H1 (cell line): Measurements from ENCODE around the gene IQCE. TPM values are rescaled to one million over a fixed set of nuclear protein-coding genes. Genes with fewer than 3 reads are reported as not detected.

Source experiments
- CTCF ChIA-PET: fragments of 300-600 bp; sonication (Branson Sonifier 250); formaldehyde crosslinking; loops from one replicate; lab custom pipeline; 2021; ENCODE audit not compliant: partially characterized antibody; lab: Charles Lee
- POLR2A ChIA-PET: fragments of 300-600 bp; sonication (Branson Sonifier 250); formaldehyde crosslinking; loops from one replicate; lab custom pipeline; 2021; ENCODE audit warnings: inconsistent platforms; ENCODE audit not compliant: partially characterized antibody; lab: Charles Lee
- DNase-seq, 2 experiments: peaks; one replicate each; pipeline versions ENCODE4 v3.0.0 to v3.0.0-alpha.2; 2010 to 2022; ENCODE audit warnings: low spot score in 2 of 2, low read depth in 1 of 2, mixed read lengths in 1 of 2
- FAIRE-seq: peaks from 2 replicates; lab custom pipeline; 2011; peaks lifted over from hg19 to GRCh38; lab: Jason Lieb, UNC
- H2AFZ ChIP-seq: 2 replicates; pipeline ENCODE4 v1.8.1; 2012; ENCODE audit warnings: low read length, inconsistent platforms
- H2AK5ac ChIP-seq: 2 replicates; pipeline ENCODE4 v1.6.1; 2013; ENCODE audit warnings: low read depth, low read length
- H2BK120ac ChIP-seq: replicated peaks from 2 replicates; pipeline ENCODE3; 2013; ENCODE audit warnings: low read depth, low read length, inconsistent platforms
- H2BK12ac ChIP-seq: 2 replicates; pipeline ENCODE4 v1.6.1; 2013; ENCODE audit warnings: low read depth, low read length
- H2BK15ac ChIP-seq: 2 replicates; pipeline ENCODE4 v1.6.1; 2013; ENCODE audit warnings: low read length
- H2BK20ac ChIP-seq: 2 replicates; pipeline ENCODE4 v1.6.1; 2013; ENCODE audit warnings: low read length
- H2BK5ac ChIP-seq: 2 replicates; pipeline ENCODE4 v1.6.1; 2013; ENCODE audit warnings: low read depth, low read length
- H3K14ac ChIP-seq: 2 replicates; pipeline ENCODE4 v1.6.1; 2013; ENCODE audit warnings: inconsistent platforms; ENCODE audit not compliant: insufficient read length
- H3K18ac ChIP-seq: 2 replicates; pipeline ENCODE4 v1.6.1; 2013; ENCODE audit warnings: low read length; ENCODE audit errors: extremely low read depth
- H3K23ac ChIP-seq: 2 replicates; pipeline ENCODE4 v1.6.1; 2013; ENCODE audit warnings: inconsistent platforms; ENCODE audit not compliant: insufficient read length
- H3K23me2 ChIP-seq: 2 replicates; pipeline ENCODE4 v1.6.1; 2013; ENCODE audit warnings: low read depth, low read length
- H3K27ac ChIP-seq: 2 replicates; pipeline ENCODE4 v1.6.1; 2011; ENCODE audit warnings: low read depth, low read length, inconsistent platforms
- H3K27me3 ChIP-seq, 4 experiments: replicated peaks in 1 of 4; 1 replicate in 1 of 4; 2 replicates in 3 of 4; pipeline versions ENCODE4 v1.6.1 to v1.8.1; 2011 to 2013; ENCODE audit warnings: low read length in 3 of 4, mild to moderate bottlenecking in 3 of 4, inconsistent platforms in 2 of 4, mixed read lengths in 2 of 4, moderate library complexity in 1 of 4; ENCODE audit not compliant: control insufficient read depth in 3 of 4, insufficient read depth in 3 of 4; ENCODE audit errors: extremely low read depth in 1 of 4
- H3K36me3 ChIP-seq, 4 experiments: 2 replicates each; pipeline versions ENCODE4 v1.6.1 to v1.8.1; 2011 to 2013; ENCODE audit warnings: mild to moderate bottlenecking in 4 of 4, low read length in 3 of 4, moderate library complexity in 2 of 4, control low read depth in 1 of 4, inconsistent platforms in 1 of 4; ENCODE audit not compliant: insufficient read depth in 4 of 4, control insufficient read depth in 2 of 4
- H3K4ac ChIP-seq: replicated peaks from 2 replicates; pipeline ENCODE3; 2013; ENCODE audit warnings: low read length, low read depth, mixed read lengths, inconsistent platforms; ENCODE audit not compliant: insufficient read length
- H3K4me1 ChIP-seq, 4 experiments: replicated peaks in 1 of 4; 1 replicate in 1 of 4; 2 replicates in 3 of 4; pipeline versions ENCODE4 v1.6.1 to v1.8.1; 2011 to 2013; ENCODE audit warnings: low read length in 3 of 4, inconsistent platforms in 2 of 4, mixed read lengths in 1 of 4; ENCODE audit not compliant: insufficient read depth in 4 of 4, control insufficient read depth in 3 of 4
- H3K4me2 ChIP-seq, 2 experiments: 2 replicates each; pipeline versions ENCODE4 v1.6.1 to v1.8.1; 2011 to 2013; ENCODE audit warnings: low read depth in 2 of 2, low read length in 2 of 2, control low read depth in 1 of 2, inconsistent platforms in 1 of 2, mild to moderate bottlenecking in 1 of 2; ENCODE audit not compliant: insufficient read depth in 1 of 2
- H3K4me3 ChIP-seq, 4 experiments: fragments of 200-600, 300-600 bp in 1 of 4; sonication (generic), shearing (Covaris generic), sonication (Bioruptor Twin) in 1 of 4; 2 replicates each; pipeline versions ENCODE4 v1.5.1 to v1.8.1; 2011 to 2016; ENCODE audit warnings: low read length in 4 of 4, low read depth in 3 of 4, control low read depth in 2 of 4, inconsistent platforms in 2 of 4, mild to moderate bottlenecking in 2 of 4, mixed read lengths in 1 of 4, moderate library complexity in 1 of 4; ENCODE audit not compliant: insufficient read depth in 2 of 4; ENCODE audit errors: extremely low read depth in 1 of 4
- H3K56ac ChIP-seq: replicated peaks from 2 replicates; pipeline ENCODE3; 2013; ENCODE audit warnings: low read depth, mild to moderate bottlenecking, mixed read lengths, low read length, inconsistent platforms; ENCODE audit not compliant: insufficient read length
- H3K79me1 ChIP-seq: 2 replicates; pipeline ENCODE4 v1.6.1; 2013; ENCODE audit warnings: low read depth, low read length, control low read depth
- H3K79me2 ChIP-seq, 2 experiments: 2 replicates each; pipeline versions ENCODE4 v1.6.1 to v1.8.1; 2012 to 2013; ENCODE audit warnings: low read length in 2 of 2, mild to moderate bottlenecking in 2 of 2, inconsistent platforms in 1 of 2; ENCODE audit not compliant: insufficient read depth in 2 of 2, control insufficient read depth in 1 of 2
- H3K9ac ChIP-seq, 4 experiments: replicated peaks in 1 of 4; 1 replicate in 1 of 4; 2 replicates in 3 of 4; pipeline versions ENCODE4 v1.6.1 to v1.8.1; 2011 to 2013; ENCODE audit warnings: low read depth in 3 of 4, low read length in 3 of 4, control low read depth in 2 of 4, mild to moderate bottlenecking in 2 of 4, moderate library complexity in 2 of 4, inconsistent platforms in 1 of 4; ENCODE audit errors: extremely low read depth in 1 of 4
- H3K9me3 ChIP-seq, 2 experiments: 2 replicates each; pipeline versions ENCODE4 v1.6.1 to v1.8.1; 2012 to 2013; ENCODE audit warnings: mild to moderate bottlenecking in 2 of 2, moderate library complexity in 2 of 2, control low read depth in 1 of 2, inconsistent platforms in 1 of 2, low read depth in 1 of 2, low read length in 1 of 2, mixed read lengths in 1 of 2; ENCODE audit not compliant: insufficient read depth in 2 of 2
- H4K20me1 ChIP-seq, 2 experiments: replicated peaks in 1 of 2; 2 replicates each; pipeline versions ENCODE3 to v1.8.1; 2011 to 2013; ENCODE audit warnings: inconsistent platforms in 2 of 2, low read length in 2 of 2, mild to moderate bottlenecking in 1 of 2; ENCODE audit not compliant: insufficient read depth in 2 of 2, control insufficient read depth in 1 of 2
- H4K5ac ChIP-seq: 2 replicates; pipeline ENCODE4 v1.6.1; 2013; ENCODE audit warnings: low read length, low read depth, mixed read lengths, inconsistent platforms; ENCODE audit not compliant: insufficient read length
- H4K8ac ChIP-seq: 2 replicates; pipeline ENCODE4 v1.8.0; 2013; ENCODE audit warnings: mild to moderate bottlenecking, moderate library complexity, low read length, inconsistent platforms; ENCODE audit not compliant: insufficient read depth; ENCODE audit errors: extremely low read depth
- H4K91ac ChIP-seq: replicated peaks from 2 replicates; pipeline ENCODE3; 2013; ENCODE audit warnings: low read length, mixed read lengths, inconsistent platforms; ENCODE audit not compliant: insufficient read length
- FOSL1 ChIP-seq: IDR thresholded peaks from 2 replicates; pipeline ENCODE4 v1.6.1; 2011; ENCODE audit warnings: mild to moderate bottlenecking, low read depth, low read length, moderate library complexity; ENCODE audit not compliant: insufficient read depth
- POLR2AphosphoS5 ChIP-seq: IDR thresholded peaks from 2 replicates; pipeline ENCODE4 v1.6.1; 2011; ENCODE audit warnings: low read depth, low read length
- RBBP5 ChIP-seq: IDR thresholded peaks from 2 replicates; pipeline ENCODE4 v1.7.1; 2012; ENCODE audit warnings: low read depth, mild to moderate bottlenecking, inconsistent platforms, low read length, moderate library complexity, borderline replicate concordance
- SIRT6 ChIP-seq: IDR thresholded peaks from one replicate; pipeline ENCODE4 v1.7.1; 2012; ENCODE audit warnings: low read length, inconsistent platforms
- ZNF274 ChIP-seq: IDR thresholded peaks from 2 replicates; pipeline ENCODE4 v1.7.0; 2012; ENCODE audit warnings: low read length, borderline replicate concordance; ENCODE audit errors: extremely low read depth
- WGBS, 2 experiments: shearing (Covaris generic) in 1 of 2; methylation state at CpG; one replicate each; pipeline versions ENCODE4 v1.1.6 to v1.1.7; 2013 to 2015; ENCODE audit warnings: low lambda C conversion rate in 2 of 2, mixed read lengths in 2 of 2, inconsistent platforms in 1 of 2, low coverage in 1 of 2, missing lambda C conversion rate in 1 of 2; ENCODE audit not compliant: insufficient replicate concordance in 2 of 2, insufficient coverage in 1 of 2, insufficient read length in 1 of 2; ENCODE audit errors: extremely low coverage in 1 of 2, missing lambda C conversion rate in 1 of 2; 5-methylcytosine and 5-hydroxymethylcytosine counted together
- polyA plus RNA-seq, 7 experiments: library from polyadenylated mRNA; depleted of rRNA in 3 of 7; stranded (reverse) in 5 of 7; unstranded in 2 of 7; fragments of >200 nt in 5 of 7; fragments of 200-250 nt in 2 of 7; gene quantifications; 1 replicate in 5 of 7; 2 replicates in 1 of 7; 4 replicates in 1 of 7; pipeline versions ENCODE4 v1.2.1 to v1.2.3, GENCODE V29; 2011 to 2013; ENCODE audit warnings: missing spikeins in 2 of 7, mixed read lengths in 2 of 7
- total RNA-seq: library from RNA; stranded (reverse); fragmentation: NEBNext Ultra II Directional; extraction: Animal tissue kit (Norgen Biotek cat#: 25700); gene quantifications from 2 replicates; pipeline ENCODE4 v1.2.1, GENCODE V29; 2021

The IQCE gene
- total and polyA plus RNA-seq, 2 of the 8 experiments (the other 6 are each of a cell fraction or from before 2014, with no cell fraction given): 2.2 to 4.9 TPM

DNA sequence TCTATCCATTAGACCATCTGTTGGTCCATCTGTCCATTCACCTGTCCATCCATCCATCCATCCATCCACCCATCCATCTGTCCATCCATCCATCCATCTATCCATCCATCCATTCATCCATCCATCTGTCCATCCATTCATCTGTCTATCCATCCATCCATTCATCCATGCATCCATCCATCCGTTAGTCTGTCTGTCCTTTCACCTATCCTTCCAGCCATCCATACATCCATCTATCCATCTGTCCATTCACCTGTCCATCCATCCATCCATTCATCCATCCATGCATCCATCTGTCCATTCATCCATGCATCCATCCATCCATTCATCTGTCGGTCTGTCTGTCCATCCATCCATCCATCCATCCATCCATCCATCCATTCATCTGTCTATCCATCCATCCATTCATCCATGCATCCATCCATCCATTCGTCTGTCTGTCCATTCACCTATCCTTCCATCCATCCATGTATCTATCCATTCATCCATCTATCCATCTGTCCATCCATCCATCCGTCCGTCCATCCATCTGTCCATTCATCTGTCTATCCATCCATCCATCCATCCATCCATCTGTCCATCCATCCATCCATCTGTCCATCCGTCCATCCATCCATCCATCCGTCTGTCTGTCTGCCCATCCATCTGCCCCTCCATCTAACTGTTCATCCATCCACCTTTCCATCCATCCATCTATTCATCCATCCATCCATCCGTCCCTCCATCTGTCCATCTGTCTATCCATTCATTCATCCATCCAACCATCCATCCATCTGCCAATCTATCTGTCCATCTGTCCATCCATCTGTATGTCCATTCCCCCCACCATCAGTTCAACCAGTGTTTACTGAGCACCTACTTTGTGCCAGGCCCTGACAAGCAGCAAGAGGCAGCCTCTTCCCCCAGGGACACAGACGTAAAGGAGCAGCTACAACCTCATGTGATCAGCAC lies 44.0 kb upstream of the IQCE start:
- CTCF ChIA-PET: interaction anchor here (0.9 kb wide), 1 partner anchor 63 kb away, joined by 3 read pairs; no protein-coding TSS in a partner anchor
- H3K9me3 ChIP-seq: no peaks in the 10 kb centered on the region

More for the DNA sequence above, 44.0 kb upstream of the IQCE start:
- Histone ChIP-seq H3K4me1 (peaks cover 3 to 29% (median 19%) of the 10 kb centered on the region in 4 experiments), H3K4me2 (no peak overlapping the region), H3K27ac (no peak overlapping the region), H4K91ac (no peak overlapping the region), H4K5ac (no peak overlapping the region), H3K79me2 (no peaks in the 10 kb centered on the region), H3K9ac (no peak overlapping the region), H2BK5ac (no peak overlapping the region; the same call in 1 of the 2 replicates), H2AK5ac (peak overlapping the region; percentile 88), H3K23ac (no peak overlapping the region), H2BK12ac (0 out of 2 replicates have a peak overlapping the region, but pooled peaks have one; percentile 55), H3K4ac (no peak overlapping the region), H2AFZ (no peak overlapping the region), H3K27me3 (peaks cover 0 to 10% (median 9%) of the 10 kb centered on the region in 4 experiments; a peak in 6 of 7 replicates), H3K36me3 (no peaks in the 10 kb centered on the region), H3K14ac (no peak overlapping the region), H2BK15ac (peak overlapping the region; percentile 73; the same call in 1 of the 2 replicates), H3K18ac (no peak overlapping the region), H2BK120ac (no peak overlapping the region), H3K4me3 (no peak overlapping the region), H4K8ac (no peak overlapping the region), H2BK20ac (no peak overlapping the region), H4K20me1 (peaks cover 0 to 4% of the 10 kb centered on the region in 2 experiments), H3K79me1 (no peaks in the 10 kb centered on the region), H3K23me2 (peaks cover 17% of the 10 kb centered on the region; the same call in 1 of the 2 replicates), H3K56ac (no peak overlapping the region)
- DNase-seq: no peak
- no peak for TF ChIP-seq SIRT6
- no peak for TF ChIP-seq FOSL1
- no peak for TF ChIP-seq RBBP5
- TF ChIP-seq ZNF274: no peak
- no peak for TF ChIP-seq POLR2AphosphoS5
- POLR2A ChIA-PET: interaction anchor here (1.0 to 1.3 kb wide), 2 partner anchors 15 to 17 kb away, joined by 3 to 4 read pairs; no protein-coding TSS in a partner anchor
- 94% methylated on average over 9 of the region's 9 CpGs; no CpG with 5 or more reads in 1 of the 2 experiments for WGBS, 2 experiments
- no peak for FAIRE-seq
